Measurements from ENCODE around the gene SLC38A5.
A peak's percentile ranks its signal among the peaks of the same experiment; 100 is the strongest.

Gene SLC38A5

GRCh38 chrX:48490661-48491060 is 20.6 kb upstream of the SLC38A5 start:
- 0 out of 3 replicates have a peak, but pooled peaks have one; percentile 13 for ATAC-seq
- TF ChIP-seq TCF4 (CRISPR knock-in tag; IDR thresholded peaks at IDR 0.05; ENCODE audit: borderline replicate concordance) (no peak), GLIS3 (CRISPR knock-in tag; IDR thresholded peaks at IDR 0.05) (no peak), POU6F1 (CRISPR knock-in tag; IDR thresholded peaks at IDR 0.05; ENCODE audit: borderline replicate concordance, low read depth) (no peak), PATZ1 (CRISPR knock-in tag; IDR thresholded peaks at IDR 0.05; ENCODE audit: borderline replicate concordance) (no peak), SNAI2 (CRISPR knock-in tag; IDR thresholded peaks at IDR 0.05) (no peak), TSHZ2 (CRISPR knock-in tag; IDR thresholded peaks at IDR 0.05) (no peak), CREB5 (CRISPR knock-in tag; IDR thresholded peaks at IDR 0.05; ENCODE audit: low read depth) (no peak), ZNF8 (CRISPR knock-in tag; IDR thresholded peaks at IDR 0.05) (no peak), CSDC2 (CRISPR knock-in tag; IDR thresholded peaks at IDR 0.05) (no peak), ARNTL (CRISPR knock-in tag; IDR thresholded peaks at IDR 0.05; ENCODE audit: borderline replicate concordance, low read depth) (no peak), OSR1 (CRISPR knock-in tag; IDR thresholded peaks at IDR 0.05) (no peak), CSRNP3 (CRISPR knock-in tag; IDR thresholded peaks at IDR 0.05) (no peak)

- ATAC-seq: no peak
- TF ChIP-seq ZC3H10 (CRISPR knock-in tag; IDR thresholded peaks at IDR 0.05) (no peak), RARB (CRISPR knock-in tag; IDR thresholded peaks at IDR 0.05) (no peak), CSRNP3 (CRISPR knock-in tag; IDR thresholded peaks at IDR 0.05) (no peak), PPARA (CRISPR knock-in tag; IDR thresholded peaks at IDR 0.05; ENCODE audit: borderline replicate concordance) (no peak), CSDC2 (CRISPR knock-in tag; IDR thresholded peaks at IDR 0.05) (no peak), SNAI2 (CRISPR knock-in tag; IDR thresholded peaks at IDR 0.05) (no peak), BACH2 (CRISPR knock-in tag; IDR thresholded peaks at IDR 0.05; ENCODE audit: borderline replicate concordance) (no peak), GLIS3 (CRISPR knock-in tag; IDR thresholded peaks at IDR 0.05) (no peak), ZFP30 (CRISPR knock-in tag; IDR thresholded peaks at IDR 0.05) (no peak), ZNF565 (CRISPR knock-in tag; conservative IDR thresholded peaks at IDR 0.05; ENCODE audit: low read depth) (no peak), ISL1 (CRISPR knock-in tag; IDR thresholded peaks at IDR 0.05) (no peak), CREB5 (CRISPR knock-in tag; IDR thresholded peaks at IDR 0.05; ENCODE audit: low read depth) (no peak), ZNF8 (CRISPR knock-in tag; IDR thresholded peaks at IDR 0.05) (no peak)
Measured at GRCh38 chrX:48489892-48490291, 19.8 kb upstream of the SLC38A5 start.
